Measurements from ENCODE around the gene PIF1.

PIF1 gene

GRCh38 chr15:64843991-64844390 is 18.5 kb upstream of the PIF1 start:
- peak overlapping the region; percentile 48 for H3K27ac ChIP-seq (ENCODE audit: low read depth, low read length)
- H3K27me3 ChIP-seq (ENCODE audit: control insufficient read depth, low read length) = no peaks in the 10 kb centered on the region
- peaks cover 66% of the 10 kb centered on the region for H3K4me1 ChIP-seq (ENCODE audit: control insufficient read depth, low read length)
- H3K4me2 ChIP-seq (ENCODE audit: low read length) = peak overlapping the region; percentile 87
- H3F3A ChIP-seq (ENCODE audit: control insufficient read depth, insufficient read depth) = peaks cover 13% of the 10 kb centered on the region
- no peaks in the 10 kb centered on the region for H3K9me3 ChIP-seq (ENCODE audit: control insufficient read depth, insufficient read depth, low read length)
- TF ChIP-seq CTCF (IDR thresholded peaks at IDR 0.05; ENCODE audit: low read depth, low read length, poor library complexity, severe bottlenecking) = no peak
- no peak for TF ChIP-seq EZH2phosphoT487 (IDR thresholded peaks at IDR 0.05; ENCODE audit: borderline replicate concordance, low read length)
- H3K79me2 ChIP-seq (ENCODE audit: control insufficient read depth, low read length) = peaks cover 69% of the 10 kb centered on the region
- H4K20me1 ChIP-seq (ENCODE audit: control insufficient read depth, insufficient read depth, low read depth, low read length) = peaks cover 10% of the 10 kb centered on the region; the same call in 1 of the 2 replicates
- peaks cover 26% of the 10 kb centered on the region for H3K36me3 ChIP-seq (ENCODE audit: control insufficient read depth, low read length)
- H3K4me3 ChIP-seq (ENCODE audit: low read length) = peak overlapping the region; percentile 84
- no peaks in the 10 kb centered on the region for H3K9me2 ChIP-seq (replicated peaks; ENCODE audit: control insufficient read depth, low read length)

GRCh38 chr15:64842986-64843561 is 17.6 kb upstream of the PIF1 start:
- H3K27ac ChIP-seq (ENCODE audit: low read depth, low read length) = peak overlapping the region; percentile 34
- no peaks in the 10 kb centered on the region for H3K9me3 ChIP-seq (ENCODE audit: control insufficient read depth, insufficient read depth, low read length)
- peaks cover 10% of the 10 kb centered on the region; the same call in 1 of the 2 replicates for H4K20me1 ChIP-seq (ENCODE audit: control insufficient read depth, insufficient read depth, low read depth, low read length)
- peak overlapping the region; percentile 87 for H3K4me2 ChIP-seq (ENCODE audit: low read length)
- peaks cover 19% of the 10 kb centered on the region for H3K36me3 ChIP-seq (ENCODE audit: control insufficient read depth, low read length)
- H3F3A ChIP-seq (ENCODE audit: control insufficient read depth, insufficient read depth) = peaks cover 16% of the 10 kb centered on the region
- H3K27me3 ChIP-seq (ENCODE audit: control insufficient read depth, low read length) = no peaks in the 10 kb centered on the region
- peaks cover 63% of the 10 kb centered on the region for H3K79me2 ChIP-seq (ENCODE audit: control insufficient read depth, low read length)
- TF ChIP-seq CTCF (IDR thresholded peaks at IDR 0.05; ENCODE audit: low read depth, low read length, poor library complexity, severe bottlenecking) (no peak), EZH2phosphoT487 (IDR thresholded peaks at IDR 0.05; ENCODE audit: borderline replicate concordance, low read length) (no peak)
- peak overlapping the region; percentile 84 for H3K4me3 ChIP-seq (ENCODE audit: low read length)
- peaks cover 64% of the 10 kb centered on the region for H3K4me1 ChIP-seq (ENCODE audit: control insufficient read depth, low read length)
- H3K9me2 ChIP-seq (replicated peaks; ENCODE audit: control insufficient read depth, low read length) = no peaks in the 10 kb centered on the region

- peaks cover 14% of the 10 kb centered on the region for H3F3A ChIP-seq (ENCODE audit: control insufficient read depth, insufficient read depth)
- peak overlapping the region; percentile 84 for H3K4me3 ChIP-seq (ENCODE audit: low read length)
- H4K20me1 ChIP-seq (ENCODE audit: control insufficient read depth, insufficient read depth, low read depth, low read length) = peaks cover 10% of the 10 kb centered on the region; the same call in 1 of the 2 replicates
- peak overlapping the region; percentile 87 for H3K4me2 ChIP-seq (ENCODE audit: low read length)
- H3K9me3 ChIP-seq (ENCODE audit: control insufficient read depth, insufficient read depth, low read length) = no peaks in the 10 kb centered on the region
- H3K36me3 ChIP-seq (ENCODE audit: control insufficient read depth, low read length) = peaks cover 11% of the 10 kb centered on the region
- TF ChIP-seq CTCF (IDR thresholded peaks at IDR 0.05; ENCODE audit: low read depth, low read length, poor library complexity, severe bottlenecking) (no peak), EZH2phosphoT487 (IDR thresholded peaks at IDR 0.05; ENCODE audit: borderline replicate concordance, low read length) (no peak)
- H3K4me1 ChIP-seq (ENCODE audit: control insufficient read depth, low read length) = peaks cover 64% of the 10 kb centered on the region
- no peaks in the 10 kb centered on the region for H3K9me2 ChIP-seq (replicated peaks; ENCODE audit: control insufficient read depth, low read length)
- H3K27ac ChIP-seq (ENCODE audit: low read depth, low read length) = peak overlapping the region; percentile 34
- peaks cover 55% of the 10 kb centered on the region for H3K79me2 ChIP-seq (ENCODE audit: control insufficient read depth, low read length)
- no peaks in the 10 kb centered on the region for H3K27me3 ChIP-seq (ENCODE audit: control insufficient read depth, low read length)
Observed at GRCh38 chr15:64842096-64842939, 16.9 kb upstream of the PIF1 start.
